K562 (cell line): ENCODE measurements around the gene VEZF1. TPM values are rescaled to one million over a fixed set of nuclear protein-coding genes. Genes with fewer than 3 reads are reported as not detected.

Experiments used
- DEAF1 ChIP-seq: fragments of 450-650 bp; formaldehyde crosslinking; IDR thresholded peaks from 2 replicates; pipeline ENCODE4 v1.4.0; 2020; ENCODE audit warnings: mild to moderate bottlenecking, moderate library complexity
- ELF4 ChIP-seq: fragments of 450-650 bp; formaldehyde crosslinking; IDR thresholded peaks from 2 replicates; pipeline ENCODE4 v1.4.0; 2022; ENCODE audit warnings: missing genetic modification characterization
- FUS ChIP-seq: fragments of 200-400 bp; formaldehyde crosslinking; optimal IDR thresholded peaks from 2 replicates; pipeline ENCODE3; 2017; ENCODE audit warnings: low read depth, low read length
- GABPA ChIP-seq: fragments of 200-800 bp; sonication (Bioruptor generic); conservative IDR thresholded peaks from 2 replicates; pipeline ENCODE4 v1.6.1; 2016; ENCODE audit warnings: low read depth, missing genetic modification characterization, missing compliant biosample characterization
- KDM5B ChIP-seq: fragments of 200-600 bp; sonication (generic); IDR thresholded peaks from 2 replicates; pipeline ENCODE4 v1.6.1; 2012; ENCODE audit warnings: low read depth, mild to moderate bottlenecking, moderate library complexity, low read length, control low read depth, inconsistent platforms; ENCODE audit not compliant: insufficient replicate concordance
- KLF1 ChIP-seq: fragments of 450-650 bp; IDR thresholded peaks from 2 replicates; pipeline ENCODE4 v1.6.1; 2016; ENCODE audit warnings: missing genetic modification characterization, missing compliant biosample characterization
- MAZ ChIP-seq, 2 experiments: fragments of 450-650 bp in 1 of 2; sonication (generic) in 1 of 2; formaldehyde crosslinking; IDR thresholded peaks in 1 of 2; conservative IDR thresholded peaks in 1 of 2; 2 replicates each; pipeline versions ENCODE4 v1.4.0 to v1.5.0; 2020; ENCODE audit warnings: mild to moderate bottlenecking in 1 of 2, missing genetic modification reagents in 1 of 2
- NCOR1 ChIP-seq: fragments of 450-650 bp; IDR thresholded peaks from 2 replicates; pipeline ENCODE4 v1.6.1; 2016; ENCODE audit warnings: mild to moderate bottlenecking, moderate library complexity
- NR2C2 ChIP-seq, 2 experiments: fragments of 200-800 bp in 1 of 2; sonication (Bioruptor generic) in 1 of 2; sonication (generic) in 1 of 2; formaldehyde crosslinking in 1 of 2; IDR thresholded peaks; 2 replicates each; pipeline versions ENCODE4 v1.6.1 to v1.8.0; 2016 to 2022; ENCODE audit warnings: mild to moderate bottlenecking in 1 of 2, missing compliant biosample characterization in 1 of 2, missing genetic modification characterization in 1 of 2, missing genetic modification reagents in 1 of 2
- POLR3A ChIP-seq: IDR thresholded peaks from 2 replicates; pipeline ENCODE4 v1.6.1; 2011; ENCODE audit warnings: borderline replicate concordance, mild to moderate bottlenecking, moderate library complexity; ENCODE audit not compliant: insufficient read length, insufficient read depth; ENCODE audit errors: extremely low read depth
- PRMT5 ChIP-seq: sonication (generic); formaldehyde crosslinking; IDR thresholded peaks from 2 replicates; pipeline ENCODE4 v1.5.0; 2020; ENCODE audit warnings: missing genetic modification reagents
- TAF15 ChIP-seq: fragments of 200-400 bp; formaldehyde crosslinking; IDR thresholded peaks from 2 replicates; pipeline ENCODE4 v1.6.1; 2017; ENCODE audit warnings: mild to moderate bottlenecking, low read depth, low read length, moderate library complexity
- ZNF140 ChIP-seq: fragments of 250-450 bp; sonication (Bioruptor Pico); IDR thresholded peaks from 2 replicates; pipeline ENCODE4 v1.8.0; 2021; ENCODE audit warnings: moderate library complexity, mild to moderate bottlenecking, inconsistent platforms
- polyA plus RNA-seq, 8 experiments: library from polyadenylated mRNA; depleted of rRNA in 4 of 8; stranded (reverse) in 5 of 8; unstranded in 3 of 8; fragments of >200 nt; fragmentation: Nextera tagmentation in 2 of 8; fragmentation: Illumina TruSeq in 1 of 8; extraction: Ambion mirVana in 2 of 8; extraction: Trizol in 1 of 8; gene quantifications; 2 replicates each; pipeline versions ENCODE4 v1.2.1 to v1.2.3, GENCODE V29; 2011 to 2014; ENCODE audit warnings: inconsistent platforms in 1 of 8, missing spikeins in 1 of 8
- total RNA-seq, 7 experiments: library from RNA; depleted of rRNA in 6 of 7; stranded (reverse); fragments of >200 nt in 6 of 7; fragmentation: Illumina TruSeq in 2 of 7; extraction: Trizol in 2 of 7; gene quantifications; 2 replicates each; pipeline versions ENCODE4 v1.2.1 to v1.2.3, GENCODE V29; 2011 to 2021; ENCODE audit warnings: low replicate concordance in 1 of 7
- TF ChIP-seq, protein P1 (sequence below): fragments of 450-650 bp; IDR thresholded peaks from 2 replicates; pipeline ENCODE4 v1.6.1; 2016; ENCODE audit warnings: mild to moderate bottlenecking, moderate library complexity

The VEZF1 gene
- total and polyA plus RNA-seq, 9 of the 15 experiments (the other 6 are each of a cell fraction or from before 2014, with no cell fraction given) = 9.5 to 33.4 (median 22.1) TPM

GRCh38 chr17:58005031-58005727 is 17.1 kb upstream of the VEZF1 start (continued):
- TF ChIP-seq, protein P1, sequence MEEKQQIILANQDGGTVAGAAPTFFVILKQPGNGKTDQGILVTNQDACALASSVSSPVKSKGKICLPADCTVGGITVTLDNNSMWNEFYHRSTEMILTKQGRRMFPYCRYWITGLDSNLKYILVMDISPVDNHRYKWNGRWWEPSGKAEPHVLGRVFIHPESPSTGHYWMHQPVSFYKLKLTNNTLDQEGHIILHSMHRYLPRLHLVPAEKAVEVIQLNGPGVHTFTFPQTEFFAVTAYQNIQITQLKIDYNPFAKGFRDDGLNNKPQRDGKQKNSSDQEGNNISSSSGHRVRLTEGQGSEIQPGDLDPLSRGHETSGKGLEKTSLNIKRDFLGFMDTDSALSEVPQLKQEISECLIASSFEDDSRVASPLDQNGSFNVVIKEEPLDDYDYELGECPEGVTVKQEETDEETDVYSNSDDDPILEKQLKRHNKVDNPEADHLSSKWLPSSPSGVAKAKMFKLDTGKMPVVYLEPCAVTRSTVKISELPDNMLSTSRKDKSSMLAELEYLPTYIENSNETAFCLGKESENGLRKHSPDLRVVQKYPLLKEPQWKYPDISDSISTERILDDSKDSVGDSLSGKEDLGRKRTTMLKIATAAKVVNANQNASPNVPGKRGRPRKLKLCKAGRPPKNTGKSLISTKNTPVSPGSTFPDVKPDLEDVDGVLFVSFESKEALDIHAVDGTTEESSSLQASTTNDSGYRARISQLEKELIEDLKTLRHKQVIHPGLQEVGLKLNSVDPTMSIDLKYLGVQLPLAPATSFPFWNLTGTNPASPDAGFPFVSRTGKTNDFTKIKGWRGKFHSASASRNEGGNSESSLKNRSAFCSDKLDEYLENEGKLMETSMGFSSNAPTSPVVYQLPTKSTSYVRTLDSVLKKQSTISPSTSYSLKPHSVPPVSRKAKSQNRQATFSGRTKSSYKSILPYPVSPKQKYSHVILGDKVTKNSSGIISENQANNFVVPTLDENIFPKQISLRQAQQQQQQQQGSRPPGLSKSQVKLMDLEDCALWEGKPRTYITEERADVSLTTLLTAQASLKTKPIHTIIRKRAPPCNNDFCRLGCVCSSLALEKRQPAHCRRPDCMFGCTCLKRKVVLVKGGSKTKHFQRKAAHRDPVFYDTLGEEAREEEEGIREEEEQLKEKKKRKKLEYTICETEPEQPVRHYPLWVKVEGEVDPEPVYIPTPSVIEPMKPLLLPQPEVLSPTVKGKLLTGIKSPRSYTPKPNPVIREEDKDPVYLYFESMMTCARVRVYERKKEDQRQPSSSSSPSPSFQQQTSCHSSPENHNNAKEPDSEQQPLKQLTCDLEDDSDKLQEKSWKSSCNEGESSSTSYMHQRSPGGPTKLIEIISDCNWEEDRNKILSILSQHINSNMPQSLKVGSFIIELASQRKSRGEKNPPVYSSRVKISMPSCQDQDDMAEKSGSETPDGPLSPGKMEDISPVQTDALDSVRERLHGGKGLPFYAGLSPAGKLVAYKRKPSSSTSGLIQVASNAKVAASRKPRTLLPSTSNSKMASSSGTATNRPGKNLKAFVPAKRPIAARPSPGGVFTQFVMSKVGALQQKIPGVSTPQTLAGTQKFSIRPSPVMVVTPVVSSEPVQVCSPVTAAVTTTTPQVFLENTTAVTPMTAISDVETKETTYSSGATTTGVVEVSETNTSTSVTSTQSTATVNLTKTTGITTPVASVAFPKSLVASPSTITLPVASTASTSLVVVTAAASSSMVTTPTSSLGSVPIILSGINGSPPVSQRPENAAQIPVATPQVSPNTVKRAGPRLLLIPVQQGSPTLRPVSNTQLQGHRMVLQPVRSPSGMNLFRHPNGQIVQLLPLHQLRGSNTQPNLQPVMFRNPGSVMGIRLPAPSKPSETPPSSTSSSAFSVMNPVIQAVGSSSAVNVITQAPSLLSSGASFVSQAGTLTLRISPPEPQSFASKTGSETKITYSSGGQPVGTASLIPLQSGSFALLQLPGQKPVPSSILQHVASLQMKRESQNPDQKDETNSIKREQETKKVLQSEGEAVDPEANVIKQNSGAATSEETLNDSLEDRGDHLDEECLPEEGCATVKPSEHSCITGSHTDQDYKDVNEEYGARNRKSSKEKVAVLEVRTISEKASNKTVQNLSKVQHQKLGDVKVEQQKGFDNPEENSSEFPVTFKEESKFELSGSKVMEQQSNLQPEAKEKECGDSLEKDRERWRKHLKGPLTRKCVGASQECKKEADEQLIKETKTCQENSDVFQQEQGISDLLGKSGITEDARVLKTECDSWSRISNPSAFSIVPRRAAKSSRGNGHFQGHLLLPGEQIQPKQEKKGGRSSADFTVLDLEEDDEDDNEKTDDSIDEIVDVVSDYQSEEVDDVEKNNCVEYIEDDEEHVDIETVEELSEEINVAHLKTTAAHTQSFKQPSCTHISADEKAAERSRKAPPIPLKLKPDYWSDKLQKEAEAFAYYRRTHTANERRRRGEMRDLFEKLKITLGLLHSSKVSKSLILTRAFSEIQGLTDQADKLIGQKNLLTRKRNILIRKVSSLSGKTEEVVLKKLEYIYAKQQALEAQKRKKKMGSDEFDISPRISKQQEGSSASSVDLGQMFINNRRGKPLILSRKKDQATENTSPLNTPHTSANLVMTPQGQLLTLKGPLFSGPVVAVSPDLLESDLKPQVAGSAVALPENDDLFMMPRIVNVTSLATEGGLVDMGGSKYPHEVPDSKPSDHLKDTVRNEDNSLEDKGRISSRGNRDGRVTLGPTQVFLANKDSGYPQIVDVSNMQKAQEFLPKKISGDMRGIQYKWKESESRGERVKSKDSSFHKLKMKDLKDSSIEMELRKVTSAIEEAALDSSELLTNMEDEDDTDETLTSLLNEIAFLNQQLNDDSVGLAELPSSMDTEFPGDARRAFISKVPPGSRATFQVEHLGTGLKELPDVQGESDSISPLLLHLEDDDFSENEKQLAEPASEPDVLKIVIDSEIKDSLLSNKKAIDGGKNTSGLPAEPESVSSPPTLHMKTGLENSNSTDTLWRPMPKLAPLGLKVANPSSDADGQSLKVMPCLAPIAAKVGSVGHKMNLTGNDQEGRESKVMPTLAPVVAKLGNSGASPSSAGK = 0 out of 2 replicates have a peak, but pooled peaks have one; percentile 25
- 0 out of 2 replicates have a peak, but pooled peaks have one; percentile 9 for TF ChIP-seq DEAF1 (CRISPR knock-in tag)
- 0 out of 2 replicates have a peak, but pooled peaks have one; percentile 9 for TF ChIP-seq NCOR1
- no peak for TF ChIP-seq KLF1 (tag)
- TF ChIP-seq KDM5B = peak; percentile 36
- TF ChIP-seq PRMT5 = no peak
- TF ChIP-seq NR2C2 (CRISPR knock-in tag; IDR thresholded peaks at IDR 0.05) = no peak
- peak; percentile 75 for TF ChIP-seq NR2C2 (tag; IDR thresholded peaks at IDR 0.05)
- no peak for TF ChIP-seq ZNF140
- TF ChIP-seq FUS = no peak
- no peak for TF ChIP-seq MAZ (CRISPR knock-in tag; conservative IDR thresholded peaks at IDR 0.05 in 1 of 2, IDR thresholded peaks at IDR 0.05 in 1 of 2)
- TF ChIP-seq POLR3A = no peak
- TF ChIP-seq ELF4 (CRISPR knock-in tag) = no peak
- TF ChIP-seq TAF15 = no peak
- TF ChIP-seq GABPA = 0 out of 2 replicates have a peak, but pooled peaks have one; percentile 32
